Ramos (cell line): ENCODE measurements around the gene UBLCP1.
"Not testable (repeated sequence)": the region's sequence is repeated elsewhere in the genome, so short reads cannot be mapped to it uniquely, and the experiment has no call there.

Experiments
- in situ Hi-C: fragments of 300-500 bp; cut with MboI; formaldehyde crosslinking; loops from one replicate; pipeline ENCODE4 v1.14.3; 2022; ENCODE audit warnings: low sequenced_read_pairs; ENCODE audit not compliant: unreplicated experiment

Gene UBLCP1, protein sequence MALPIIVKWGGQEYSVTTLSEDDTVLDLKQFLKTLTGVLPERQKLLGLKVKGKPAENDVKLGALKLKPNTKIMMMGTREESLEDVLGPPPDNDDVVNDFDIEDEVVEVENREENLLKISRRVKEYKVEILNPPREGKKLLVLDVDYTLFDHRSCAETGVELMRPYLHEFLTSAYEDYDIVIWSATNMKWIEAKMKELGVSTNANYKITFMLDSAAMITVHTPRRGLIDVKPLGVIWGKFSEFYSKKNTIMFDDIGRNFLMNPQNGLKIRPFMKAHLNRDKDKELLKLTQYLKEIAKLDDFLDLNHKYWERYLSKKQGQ

DNA sequence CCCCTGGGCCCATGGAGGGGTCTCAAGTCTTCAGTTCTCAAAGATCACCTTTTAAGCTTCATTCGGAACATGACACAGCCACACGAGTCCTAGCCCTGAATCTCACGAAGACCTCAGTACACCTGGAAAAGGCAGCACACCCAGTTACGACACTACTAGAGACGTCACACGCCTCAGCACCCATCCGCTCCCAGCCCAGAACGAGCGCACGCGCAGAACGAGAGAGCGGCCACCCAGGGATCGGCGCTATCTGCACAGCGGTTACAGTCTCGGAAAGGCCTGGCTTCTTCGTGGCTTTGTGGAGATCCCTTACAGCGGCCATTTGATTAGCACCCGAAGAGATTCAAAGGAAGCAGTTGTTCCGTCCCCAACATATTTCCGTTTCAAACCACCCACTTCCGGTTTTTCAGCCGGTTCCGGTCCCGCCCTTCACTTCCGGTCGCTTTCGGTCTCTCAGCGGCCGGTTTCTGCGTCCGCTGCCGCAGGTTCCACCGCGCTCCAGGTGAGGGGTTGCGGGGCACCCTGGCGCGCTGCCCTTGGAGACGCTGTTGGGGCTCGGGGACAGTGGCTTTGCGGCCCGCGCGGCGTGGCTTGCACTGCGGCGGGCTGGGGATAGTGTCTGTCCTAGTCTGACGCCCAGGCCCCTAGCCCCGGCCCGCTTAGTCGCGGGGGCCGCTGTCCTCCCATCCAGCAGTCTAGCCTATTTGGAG is at the start of gene UBLCP1:
Gene UBLCP1 (plus strand): TSS at position 432 of the 710 bp plus-strand sequence. CDS start 5,626 bp downstream, outside the sequence.
- in situ Hi-C loops, result no loop called here

- in situ Hi-C loops, result no loop called here
Observed at GRCh38 chr5:159214486-159215271, 48.4 kb upstream of the UBLCP1 start.

DNA sequence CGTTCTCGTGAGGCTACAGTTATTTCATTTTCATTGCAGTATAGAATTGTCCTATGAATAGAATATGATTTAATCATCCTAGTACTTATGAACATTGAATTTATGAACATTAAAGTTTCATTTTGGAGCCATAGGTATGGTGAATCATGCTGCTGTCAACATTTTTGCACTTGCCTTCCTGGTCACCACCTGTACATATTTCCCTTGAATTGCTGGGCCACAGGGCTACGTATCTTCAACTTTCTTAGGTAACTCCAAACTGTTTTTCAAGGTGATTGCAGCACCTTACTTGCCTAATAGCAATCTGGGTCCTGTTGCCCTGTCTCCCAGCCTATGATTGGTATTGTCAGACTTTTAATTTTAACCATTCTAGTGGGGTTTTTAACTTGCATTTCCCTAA is 47.2 kb upstream of the UBLCP1 start:
- in situ Hi-C loops, result no loop called here

DNA sequence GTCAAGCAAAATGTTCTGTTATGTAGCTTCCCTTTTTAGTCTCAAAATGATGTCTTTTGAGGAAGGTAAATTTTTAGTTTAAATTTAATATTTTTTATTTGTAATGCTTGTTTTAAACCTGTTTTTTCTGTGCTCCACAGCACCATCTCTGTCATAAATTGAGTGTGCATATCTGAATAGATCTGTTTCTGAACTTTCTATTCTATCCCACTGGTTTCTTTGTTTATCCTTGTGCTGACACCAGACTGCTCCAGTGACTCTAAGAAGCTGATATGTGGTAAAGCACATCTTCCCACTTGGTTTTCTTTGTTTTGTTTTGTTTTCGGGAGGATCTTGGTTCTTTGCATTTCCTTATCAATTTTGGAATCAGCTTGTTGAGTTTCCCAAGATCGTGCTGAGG is 46.6 kb upstream of the UBLCP1 start:
- in situ Hi-C loops, result no loop called here

DNA sequence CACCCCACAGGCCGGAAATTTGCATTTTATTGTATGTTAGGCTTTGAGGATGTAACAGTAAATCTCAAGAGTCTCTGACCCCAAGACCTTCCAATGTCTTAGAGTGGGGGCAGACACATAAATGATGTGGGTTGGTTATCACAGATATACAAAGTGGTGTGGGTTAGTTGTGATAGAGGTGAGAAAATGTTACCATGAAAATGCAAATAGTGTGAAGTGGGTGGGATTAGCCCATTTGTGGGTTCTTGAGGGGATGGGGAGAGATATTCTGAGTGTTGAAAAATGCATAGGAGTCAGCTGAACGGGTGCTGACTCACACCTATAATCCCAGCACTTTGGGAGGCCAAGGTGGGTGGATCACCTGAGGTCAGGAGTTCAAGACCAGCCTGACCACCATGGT is 45.9 kb upstream of the UBLCP1 start:
- in situ Hi-C loops, result no loop called here

DNA sequence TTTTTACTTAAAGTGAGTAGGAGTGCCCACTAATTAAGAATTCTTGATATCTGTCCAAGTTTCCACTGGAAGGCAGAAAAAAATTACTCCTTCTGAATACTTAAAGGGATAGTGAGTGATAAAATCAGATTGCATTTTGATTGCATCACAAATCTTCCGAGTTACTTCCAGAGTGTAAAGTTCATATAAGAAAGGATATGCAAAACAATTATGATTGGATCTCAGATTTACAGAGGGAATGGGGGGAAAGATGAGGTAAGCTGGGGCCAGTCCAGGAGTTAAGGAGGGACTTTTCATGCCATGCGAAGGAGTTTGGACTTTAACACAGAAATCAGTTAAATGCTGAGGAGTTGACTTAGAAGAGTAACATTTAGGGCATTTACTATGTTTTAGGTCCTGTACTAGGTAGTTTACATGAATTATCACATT is 44.5 kb upstream of the UBLCP1 start:
- in situ Hi-C loops, result no loop called here

- in situ Hi-C loops, result no loop called here
Observed at GRCh38 chr5:159220206-159220605, 42.9 kb upstream of the UBLCP1 start.

DNA sequence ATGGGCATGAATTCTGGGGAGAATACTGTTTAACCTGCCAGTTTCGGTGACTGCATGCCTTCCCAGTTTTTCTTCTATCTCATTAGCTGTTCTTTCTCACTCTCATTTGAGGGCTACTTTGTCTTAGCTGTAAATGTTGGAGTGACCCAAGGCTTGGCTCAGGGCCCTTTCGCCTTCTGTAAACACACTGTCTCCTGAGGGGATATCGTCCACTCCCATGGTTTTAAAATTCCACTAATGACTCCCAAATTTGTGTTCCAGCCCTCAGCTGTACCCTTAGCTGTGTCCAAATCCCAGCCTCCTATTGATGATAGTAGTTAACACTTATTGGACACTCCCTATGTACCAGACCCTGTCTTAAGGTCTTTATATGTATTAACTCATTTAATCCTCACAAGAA is 39.6 kb upstream of the UBLCP1 start:
- in situ Hi-C loops, result no loop called here

DNA sequence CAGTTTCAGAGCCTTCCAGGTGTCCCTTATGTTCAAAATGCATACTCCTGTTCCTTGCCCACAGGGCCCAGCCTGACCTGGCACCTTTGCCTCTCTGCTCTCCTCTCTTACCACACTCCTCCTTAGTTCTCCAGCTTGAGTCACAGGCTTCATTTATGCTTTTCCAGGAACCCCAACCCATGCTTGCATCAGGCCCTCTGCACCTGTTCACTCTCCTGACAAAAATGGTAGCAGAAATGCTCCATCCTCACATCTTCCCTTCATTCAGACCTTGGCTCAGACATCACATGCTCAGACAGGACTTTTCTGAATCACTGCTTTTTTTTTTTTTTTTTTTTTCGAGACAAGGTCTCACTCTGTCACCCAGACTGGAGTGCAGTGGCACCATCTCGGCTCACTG is 38.6 kb upstream of the UBLCP1 start:
- in situ Hi-C loops, result no loop called here

GRCh38 chr5:159226451-159226850 is 36.6 kb upstream of the UBLCP1 start:
- in situ Hi-C loops, result no loop called here

DNA sequence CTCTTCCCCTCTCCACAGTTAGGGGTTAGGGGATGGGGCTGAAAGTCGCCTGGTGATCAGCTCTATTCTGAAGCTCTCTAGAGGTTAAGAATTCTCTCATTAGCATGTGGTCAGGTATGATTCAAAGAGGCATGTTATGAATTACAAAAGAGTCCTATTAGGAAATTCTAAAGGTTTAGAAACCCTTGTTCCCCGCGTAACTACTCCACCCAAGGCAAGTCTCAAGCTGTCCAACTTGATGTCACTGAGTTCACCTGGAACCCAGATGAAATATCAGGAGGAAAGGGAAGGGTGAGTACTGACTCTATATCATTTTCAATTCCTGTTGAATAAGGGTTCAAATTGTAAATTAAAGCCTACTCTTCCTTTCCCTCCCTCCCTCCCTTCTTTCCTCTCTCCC is 35.6 kb upstream of the UBLCP1 start:
- in situ Hi-C loops, result no loop called here

DNA sequence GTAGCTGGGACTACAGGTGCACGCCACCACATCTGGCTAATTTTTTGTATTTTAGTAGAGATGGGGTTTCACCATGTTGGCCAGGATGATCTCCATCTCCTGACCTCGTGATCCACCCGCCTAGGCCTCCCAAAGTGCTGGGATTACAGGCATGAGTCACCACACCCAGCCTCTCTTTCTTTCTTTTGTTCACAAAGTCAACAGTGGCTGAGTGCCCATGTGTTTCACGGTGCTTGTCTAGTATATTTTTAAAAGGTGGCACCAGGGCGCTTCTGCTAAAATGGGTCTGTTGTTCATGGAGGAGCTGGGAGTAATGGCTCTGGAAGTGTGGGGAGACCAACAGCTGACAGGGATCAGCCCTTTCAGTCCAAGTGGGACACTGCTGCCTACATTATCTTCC is 35.0 kb upstream of the UBLCP1 start:
- in situ Hi-C loops, result not testable (repeated sequence)

DNA sequence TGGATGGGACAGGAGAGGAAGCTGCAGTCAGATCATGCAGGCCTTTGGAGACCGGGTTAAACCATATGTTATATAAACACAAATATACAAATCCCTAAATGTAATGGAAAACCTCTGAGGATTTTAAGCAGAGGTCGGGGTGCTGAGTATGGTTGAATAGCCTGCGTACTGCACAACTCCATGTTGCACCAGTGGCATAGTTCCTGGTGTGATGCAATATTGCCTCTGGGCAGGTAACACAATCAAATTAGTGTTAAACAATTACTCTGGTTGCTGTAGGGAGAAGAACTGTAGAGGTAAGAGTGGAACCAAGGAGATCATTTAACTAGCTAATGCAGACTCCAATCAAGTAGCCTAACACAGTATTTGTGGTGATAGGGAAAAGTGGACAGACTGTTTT is 32.4 kb upstream of the UBLCP1 start:
- in situ Hi-C loops, result no loop called here

DNA sequence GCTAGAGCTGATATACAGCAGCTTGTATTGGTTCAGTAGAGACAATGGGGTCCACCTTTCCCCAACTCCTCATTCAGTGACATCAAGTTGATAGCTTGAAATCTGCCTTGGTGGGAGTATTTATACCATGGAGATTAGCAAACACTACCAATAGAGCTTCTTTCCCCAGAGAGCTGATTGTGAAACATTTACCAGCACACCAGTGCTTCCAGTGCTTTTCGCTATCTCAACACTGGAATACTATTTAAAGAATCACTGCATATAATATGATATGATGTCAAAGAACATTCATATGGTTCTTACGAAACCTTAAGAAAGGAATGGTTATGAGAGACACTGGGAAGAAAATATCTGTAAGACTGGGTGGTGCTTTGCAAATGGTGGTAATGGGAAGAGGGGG is 31.9 kb upstream of the UBLCP1 start:
- in situ Hi-C loops, result no loop called here

DNA sequence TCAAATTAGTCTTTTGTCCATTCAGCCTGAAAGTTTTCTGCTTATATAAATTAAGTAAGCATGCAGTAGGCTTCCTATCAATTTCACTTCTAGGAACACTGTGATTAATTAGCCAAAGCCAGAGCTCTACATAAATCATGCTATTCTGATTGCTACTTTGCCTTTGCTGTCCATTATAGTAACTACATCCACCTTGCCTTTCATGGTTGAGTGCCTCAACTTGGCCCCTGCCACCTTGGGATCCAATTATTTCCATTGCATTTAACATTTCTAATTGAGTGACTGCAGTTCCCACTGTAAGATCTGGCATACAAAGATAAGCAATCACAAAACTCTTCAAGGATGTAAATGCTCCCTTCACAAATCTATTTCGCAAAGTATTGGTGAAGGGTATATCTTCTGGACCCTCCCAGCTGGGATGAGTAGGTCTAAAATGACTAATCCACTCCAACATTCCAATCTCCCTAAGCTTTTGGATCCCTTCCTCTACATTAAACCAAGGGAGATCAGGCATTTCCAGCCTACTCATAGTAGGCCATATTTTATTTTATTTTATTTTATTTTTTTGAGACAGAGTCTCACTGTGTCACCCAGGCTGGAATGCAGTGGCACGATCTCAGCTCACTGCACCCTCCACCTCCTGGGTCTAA is 27.1 kb upstream of the UBLCP1 start:
- in situ Hi-C loops, result not testable (repeated sequence)

DNA sequence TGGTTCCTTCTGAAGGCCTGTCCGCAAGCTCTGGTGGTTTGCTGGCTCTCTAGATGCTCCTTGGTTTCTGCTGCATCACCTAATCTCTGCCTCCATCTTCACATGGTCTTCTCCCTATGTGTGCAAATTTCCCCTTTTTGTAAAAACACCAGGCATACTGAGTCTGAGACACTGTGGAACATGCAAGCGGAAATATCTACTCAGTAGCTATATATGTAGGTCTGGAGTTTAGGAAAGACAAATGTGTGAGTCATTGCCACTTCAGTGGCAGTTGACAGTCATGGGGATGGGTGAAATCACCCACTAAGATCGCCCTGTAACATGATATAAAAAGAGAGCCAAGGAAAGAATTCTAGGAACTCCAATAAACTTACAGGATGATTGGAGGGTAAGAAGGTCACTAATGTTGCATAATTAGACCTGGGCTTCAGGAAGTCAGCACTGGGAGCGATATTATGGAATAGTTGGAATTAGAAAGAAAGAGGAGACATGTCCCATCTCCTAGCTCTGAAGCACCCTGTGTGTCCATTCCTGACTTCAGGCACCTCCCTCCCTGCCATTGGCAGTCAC is 22.7 kb upstream of the UBLCP1 start:
- in situ Hi-C loops, result no loop called here

DNA sequence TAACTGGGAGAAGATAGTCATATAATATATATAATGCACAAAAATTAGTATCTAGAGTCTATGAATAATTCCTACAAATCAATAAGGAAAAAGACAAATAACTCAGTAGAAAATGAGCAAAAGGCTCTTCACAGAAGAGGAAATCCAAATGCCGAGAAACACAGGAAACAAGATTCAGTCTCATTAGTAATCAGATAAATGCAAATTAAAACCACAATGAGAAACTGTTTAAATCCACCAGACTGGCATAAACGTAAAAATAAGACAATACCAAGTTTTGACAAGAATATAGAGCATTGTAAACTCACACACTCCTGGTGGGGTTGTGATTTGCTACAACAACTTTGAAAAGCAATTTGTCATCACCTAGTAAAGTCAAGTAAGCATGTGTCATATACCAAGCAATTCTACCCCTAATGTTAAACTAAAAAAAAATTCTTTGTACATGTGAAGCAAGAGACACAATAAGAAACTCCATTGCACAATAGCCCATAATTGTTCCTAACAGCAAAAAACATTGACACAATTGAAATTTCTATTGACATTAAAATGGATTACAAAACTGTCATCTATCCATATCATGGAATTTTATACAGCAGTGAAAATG is 21.0 kb upstream of the UBLCP1 start:
- in situ Hi-C loops, result no loop called here

DNA sequence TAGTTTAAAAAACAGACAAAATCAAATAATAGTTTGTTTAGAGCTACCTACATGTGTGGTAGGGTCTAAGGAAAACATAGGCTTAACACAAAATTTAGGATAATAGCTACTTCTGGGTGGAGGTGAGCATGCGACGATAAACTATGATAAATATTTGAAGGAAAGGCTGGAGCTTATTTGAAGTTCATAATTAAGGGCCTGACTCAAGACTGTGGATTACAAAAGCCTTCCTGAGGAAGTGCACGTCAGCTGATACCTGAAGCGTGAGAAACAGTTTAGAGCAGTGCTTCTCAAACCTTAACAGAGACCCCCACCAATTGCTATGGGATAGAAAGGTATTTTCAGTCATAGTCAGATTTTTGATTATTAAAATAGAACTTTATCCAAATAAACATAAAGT is 20.4 kb upstream of the UBLCP1 start:
- in situ Hi-C loops, result no loop called here

DNA sequence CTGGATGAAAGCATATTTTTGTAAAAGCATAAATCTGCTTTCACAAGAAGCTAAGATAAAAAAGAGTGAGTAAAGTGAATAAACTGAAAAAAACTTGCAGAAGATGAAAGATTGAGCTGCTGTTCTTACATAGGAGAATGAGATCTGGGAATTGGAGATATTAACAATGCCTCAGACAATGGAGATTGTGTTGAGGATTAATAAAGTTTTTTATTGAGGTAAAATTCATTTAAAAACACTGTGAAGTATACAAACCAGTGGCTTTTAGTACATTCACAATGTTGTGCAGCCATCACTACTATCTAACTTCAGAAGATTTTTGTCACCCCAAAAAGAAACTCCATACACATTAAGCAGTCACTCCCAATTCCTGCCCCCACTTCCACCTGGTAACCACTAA is 19.7 kb upstream of the UBLCP1 start:
- in situ Hi-C loops, result no loop called here

DNA sequence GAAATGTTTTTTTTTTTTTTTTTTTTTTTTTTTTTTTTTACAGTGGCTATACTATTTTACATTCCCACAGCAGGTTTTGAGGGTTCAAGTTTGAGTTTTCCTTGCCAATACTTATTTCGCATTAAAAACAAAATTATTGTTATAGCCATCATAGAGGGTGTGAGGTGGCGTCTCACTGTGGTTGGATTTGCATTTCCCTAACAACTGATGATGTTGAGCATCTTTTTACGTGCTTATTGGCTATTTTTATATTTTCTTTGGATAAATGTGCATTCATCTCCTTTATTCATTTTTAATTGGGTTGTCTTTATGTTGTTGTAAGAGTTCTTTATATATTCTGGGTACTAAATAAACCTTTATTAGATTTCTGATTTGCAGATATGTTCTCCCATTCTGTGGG is 18.9 kb upstream of the UBLCP1 start:
- in situ Hi-C loops, result no loop called here
